MM.1S (cell line): ENCODE data around the gene GRK1.

Experiments used
- EZH2 ChIP-seq: fragments of 300-600 bp; sonication (generic); optimal IDR thresholded peaks from 2 replicates; pipeline ENCODE3; 2017; ENCODE audit warnings: low read depth, mild to moderate bottlenecking, antibody characterized with exemption, low read length, mixed read lengths
- TF ChIP-seq, protein P1 (sequence below): fragments of 300-600 bp; sonication (generic); IDR thresholded peaks from 2 replicates; pipeline ENCODE4 v1.5.1; 2016; ENCODE audit warnings: antibody characterized with exemption, low read length, mixed read lengths

DNA sequence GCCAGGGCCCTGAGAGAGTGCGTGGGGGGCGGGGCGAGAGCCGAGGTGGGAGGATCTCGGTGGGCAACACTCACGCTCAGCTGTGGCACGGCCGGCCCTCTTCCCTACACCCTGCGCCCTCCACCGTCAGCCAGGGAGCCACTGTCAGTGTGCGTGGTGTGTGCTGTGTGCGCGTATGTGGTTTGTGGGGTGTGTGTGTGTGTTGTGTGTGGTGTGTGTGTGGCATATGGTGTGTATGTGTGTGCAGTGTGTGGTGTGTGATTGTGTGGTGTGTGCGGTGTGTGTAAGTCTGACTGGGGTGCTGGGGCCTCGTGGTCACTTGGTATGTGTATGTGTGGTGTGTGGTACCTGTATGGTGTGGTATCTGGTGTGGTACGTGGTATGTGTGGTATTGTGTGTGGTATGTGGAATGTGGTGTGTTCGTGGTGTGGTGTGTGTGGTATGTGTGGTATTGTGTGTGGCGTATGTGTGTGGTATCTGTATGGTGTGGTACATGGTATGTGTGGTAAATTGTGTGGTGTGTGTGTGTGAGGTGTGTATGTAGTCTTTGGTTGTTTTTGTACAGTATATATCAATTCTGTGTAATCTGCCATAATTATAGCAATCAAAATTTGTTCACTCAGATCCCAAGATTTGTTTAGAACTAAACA is 5.1 kb downstream of the GRK1 start:
- TF ChIP-seq, protein P1, sequence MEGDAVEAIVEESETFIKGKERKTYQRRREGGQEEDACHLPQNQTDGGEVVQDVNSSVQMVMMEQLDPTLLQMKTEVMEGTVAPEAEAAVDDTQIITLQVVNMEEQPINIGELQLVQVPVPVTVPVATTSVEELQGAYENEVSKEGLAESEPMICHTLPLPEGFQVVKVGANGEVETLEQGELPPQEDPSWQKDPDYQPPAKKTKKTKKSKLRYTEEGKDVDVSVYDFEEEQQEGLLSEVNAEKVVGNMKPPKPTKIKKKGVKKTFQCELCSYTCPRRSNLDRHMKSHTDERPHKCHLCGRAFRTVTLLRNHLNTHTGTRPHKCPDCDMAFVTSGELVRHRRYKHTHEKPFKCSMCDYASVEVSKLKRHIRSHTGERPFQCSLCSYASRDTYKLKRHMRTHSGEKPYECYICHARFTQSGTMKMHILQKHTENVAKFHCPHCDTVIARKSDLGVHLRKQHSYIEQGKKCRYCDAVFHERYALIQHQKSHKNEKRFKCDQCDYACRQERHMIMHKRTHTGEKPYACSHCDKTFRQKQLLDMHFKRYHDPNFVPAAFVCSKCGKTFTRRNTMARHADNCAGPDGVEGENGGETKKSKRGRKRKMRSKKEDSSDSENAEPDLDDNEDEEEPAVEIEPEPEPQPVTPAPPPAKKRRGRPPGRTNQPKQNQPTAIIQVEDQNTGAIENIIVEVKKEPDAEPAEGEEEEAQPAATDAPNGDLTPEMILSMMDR: no peak
- no peak for TF ChIP-seq EZH2
